Keratinocyte (primary cell): ENCODE measurements around the gene GPR157. TPM values are rescaled to one million over a fixed set of nuclear protein-coding genes. Genes with fewer than 3 reads are reported as not detected.
A peak's percentile ranks its signal among the peaks of the same experiment; 100 is the strongest.

ENCODE experiments used
- DNase-seq: peaks from one replicate; pipeline ENCODE4 v3.0.0-alpha.2; 2011; ENCODE audit warnings: low read depth, missing footprints, low spot score
- FAIRE-seq: peaks from 2 replicates; lab custom pipeline; 2011; peaks lifted over from hg19 to GRCh38; lab: Jason Lieb, UNC
- H2AFZ ChIP-seq: 2 replicates; pipeline ENCODE4 v1.6.0; 2012; ENCODE audit warnings: low read length, control low read depth, inconsistent platforms; ENCODE audit not compliant: control insufficient read depth
- H3K27ac ChIP-seq: 2 replicates; pipeline ENCODE4 v1.5.1; 2011; ENCODE audit warnings: low read length; ENCODE audit not compliant: control insufficient read depth, insufficient read depth
- H3K27me3 ChIP-seq: 3 replicates; pipeline ENCODE4 v1.6.0; 2011; ENCODE audit warnings: low read length; ENCODE audit not compliant: control insufficient read depth, insufficient read depth; ENCODE audit errors: extremely low read depth
- H3K36me3 ChIP-seq, 2 experiments: 2 replicates in 1 of 2; 3 replicates in 1 of 2; pipeline ENCODE4 v1.5.1; 2011; ENCODE audit warnings: low read length in 2 of 2, mild to moderate bottlenecking in 1 of 2; ENCODE audit not compliant: control insufficient read depth in 2 of 2, insufficient read depth in 2 of 2; ENCODE audit errors: extremely low read depth in 1 of 2
- H3K4me1 ChIP-seq: 3 replicates; pipeline ENCODE4 v1.5.1; 2011; ENCODE audit warnings: low read length; ENCODE audit not compliant: control insufficient read depth, insufficient read depth; ENCODE audit errors: extremely low read depth
- H3K4me2 ChIP-seq: 3 replicates; pipeline ENCODE4 v1.6.0; 2011; ENCODE audit warnings: low read depth, low read length; ENCODE audit not compliant: control insufficient read depth, insufficient read depth; ENCODE audit errors: extremely low read depth
- H3K4me3 ChIP-seq, 3 experiments: fragments of 200-600 bp in 1 of 3; sonication (generic) in 1 of 3; 2 replicates in 2 of 3; 3 replicates in 1 of 3; pipeline ENCODE4 v1.5.1; 2011 to 2016; ENCODE audit warnings: low read length in 3 of 3, mild to moderate bottlenecking in 3 of 3, control low read depth in 2 of 3, inconsistent platforms in 1 of 3, low read depth in 1 of 3, mixed read lengths in 1 of 3, mixed run types in 1 of 3, moderate library complexity in 1 of 3; ENCODE audit not compliant: control insufficient read depth in 2 of 3, insufficient read depth in 2 of 3; ENCODE audit errors: extremely low read depth in 1 of 3
- H3K79me2 ChIP-seq: 2 replicates; pipeline ENCODE4 v1.6.0; 2012; ENCODE audit warnings: low read length; ENCODE audit not compliant: control insufficient read depth, insufficient read depth
- H3K9ac ChIP-seq: 3 replicates; pipeline ENCODE4 v1.6.0; 2011; ENCODE audit warnings: low read length; ENCODE audit not compliant: control insufficient read depth, insufficient read depth; ENCODE audit errors: extremely low read depth
- H3K9me1 ChIP-seq: 3 replicates; pipeline ENCODE4 v1.6.0; 2011; ENCODE audit warnings: low read length; ENCODE audit not compliant: control insufficient read depth, insufficient read depth; ENCODE audit errors: extremely low read depth
- H3K9me3 ChIP-seq: 2 replicates; pipeline ENCODE4 v1.5.1; 2012; ENCODE audit warnings: low read depth, low read length; ENCODE audit not compliant: control insufficient read depth
- H4K20me1 ChIP-seq: 3 replicates; pipeline ENCODE4 v1.6.0; 2011; ENCODE audit warnings: low read length; ENCODE audit not compliant: control insufficient read depth, insufficient read depth; ENCODE audit errors: extremely low read depth
- CTCF ChIP-seq, 3 experiments: IDR thresholded peaks in 1 of 3; conservative IDR thresholded peaks in 1 of 3; optimal IDR thresholded peaks in 1 of 3; 2 replicates in 2 of 3; 3 replicates in 1 of 3; pipeline versions ENCODE3 to v1.5.1; 2011; ENCODE audit warnings: low read length in 3 of 3, mild to moderate bottlenecking in 3 of 3, moderate library complexity in 2 of 3, control low read depth in 1 of 3, inconsistent platforms in 1 of 3; ENCODE audit not compliant: insufficient read depth in 2 of 3; ENCODE audit errors: extremely low read depth in 1 of 3
- EZH2 ChIP-seq: IDR thresholded peaks from one replicate; pipeline ENCODE4 v1.6.1; 2012; ENCODE audit warnings: inconsistent platforms, mild to moderate bottlenecking, low read length, moderate library complexity
- dilution Hi-C: fragments of 300-500 bp; cut with MboI; formaldehyde crosslinking; loops from one replicate; pipeline ENCODE4 v1.7.0; 2020; ENCODE audit warnings: low sequenced_read_pairs; ENCODE audit not compliant: extremely low pct_ligation_motif_present
- polyA plus RNA-seq, 5 experiments: library from polyadenylated mRNA; depleted of rRNA in 3 of 5; stranded (reverse) in 3 of 5; stranded (forward) in 1 of 5; unstranded in 1 of 5; fragments of >200 nt; gene quantifications; 1 replicate in 1 of 5; 2 replicates in 3 of 5; 3 replicates in 1 of 5; pipeline versions ENCODE4 v1.2.1 to v1.2.3, GENCODE V29; 2011 to 2012; ENCODE audit warnings: missing spikeins in 2 of 5, low read depth in 1 of 5, low replicate concordance in 1 of 5

Gene GPR157
- polyA plus RNA-seq, 1 donor (not counting 4 experiments of a cell fraction or from before 2014, with no cell fraction given): 6.5 TPM

GRCh38 chr1:9084906-9085305, 44.0 kb downstream of the GPR157 start:
- H3K9ac ChIP-seq: peak overlapping the region; percentile 33
- H3K4me2 ChIP-seq: peak overlapping the region; percentile 77
- H3K9me3 ChIP-seq: no peaks in the 10 kb centered on the region
- DNase-seq (no peak), FAIRE-seq (peak; percentile 78)
- TF ChIP-seq CTCF (optimal IDR thresholded peaks at IDR 0.05 in 1 of 3, IDR thresholded peaks at IDR 0.05 in 1 of 3, conservative IDR thresholded peaks at IDR 0.05 in 1 of 3; ENCODE audit: extremely low read depth in 1 of 3, insufficient read depth in 2 of 3, low read length in 3 of 3) (no peak), EZH2 (peak; percentile 2)
- peak overlapping the region in 2 of 3 experiments; percentile 14 to 38 for H3K4me3 ChIP-seq
- no peaks in the 10 kb centered on the region for H3K9me1 ChIP-seq
- H3K36me3 ChIP-seq: no peaks in the 10 kb centered on the region
- dilution Hi-C loops: no loop called here
- H3K27me3 ChIP-seq: no peaks in the 10 kb centered on the region
- no peaks in the 10 kb centered on the region for H3K79me2 ChIP-seq
- H3K27ac ChIP-seq: peak overlapping the region; percentile 43
- peaks cover 38% of the 10 kb centered on the region for H3K4me1 ChIP-seq
- H4K20me1 ChIP-seq: no peaks in the 10 kb centered on the region
- peak overlapping the region; percentile 68 for H2AFZ ChIP-seq

- Histone ChIP-seq H2AFZ (no peak overlapping the region), H3K4me3 (no peak overlapping the region), H3K9me1 (no peaks in the 10 kb centered on the region), H3K79me2 (no peaks in the 10 kb centered on the region), H3K9ac (peak overlapping the region; percentile 9), H3K36me3 (no peaks in the 10 kb centered on the region), H3K4me2 (no peak overlapping the region), H3K27me3 (no peaks in the 10 kb centered on the region), H3K27ac (no peak overlapping the region), H3K4me1 (peaks cover 54% of the 10 kb centered on the region), H3K9me3 (no peaks in the 10 kb centered on the region), H4K20me1 (no peaks in the 10 kb centered on the region)
- FAIRE-seq (no peak), DNase-seq (no peak)
- dilution Hi-C loops: no loop called here
- TF ChIP-seq EZH2 (no peak), CTCF (optimal IDR thresholded peaks at IDR 0.05 in 1 of 3, IDR thresholded peaks at IDR 0.05 in 1 of 3, conservative IDR thresholded peaks at IDR 0.05 in 1 of 3; ENCODE audit: extremely low read depth in 1 of 3, insufficient read depth in 2 of 3, low read length in 3 of 3) (no peak)
Observed at GRCh38 chr1:9081473-9081872, 47.4 kb downstream of the GPR157 start.
